Measurements from ENCODE around the gene SLC39A7. TPM values are rescaled to one million over a fixed set of nuclear protein-coding genes. Genes with fewer than 3 reads are reported as not detected.
A peak's percentile ranks its signal among the peaks of the same experiment; 100 is the strongest.

SLC39A7 gene
- total and polyA plus RNA-seq, 2 of the 13 experiments (the other 11 are each of a cell fraction or from before 2014, with no cell fraction given): 142 to 229 TPM

DNA sequence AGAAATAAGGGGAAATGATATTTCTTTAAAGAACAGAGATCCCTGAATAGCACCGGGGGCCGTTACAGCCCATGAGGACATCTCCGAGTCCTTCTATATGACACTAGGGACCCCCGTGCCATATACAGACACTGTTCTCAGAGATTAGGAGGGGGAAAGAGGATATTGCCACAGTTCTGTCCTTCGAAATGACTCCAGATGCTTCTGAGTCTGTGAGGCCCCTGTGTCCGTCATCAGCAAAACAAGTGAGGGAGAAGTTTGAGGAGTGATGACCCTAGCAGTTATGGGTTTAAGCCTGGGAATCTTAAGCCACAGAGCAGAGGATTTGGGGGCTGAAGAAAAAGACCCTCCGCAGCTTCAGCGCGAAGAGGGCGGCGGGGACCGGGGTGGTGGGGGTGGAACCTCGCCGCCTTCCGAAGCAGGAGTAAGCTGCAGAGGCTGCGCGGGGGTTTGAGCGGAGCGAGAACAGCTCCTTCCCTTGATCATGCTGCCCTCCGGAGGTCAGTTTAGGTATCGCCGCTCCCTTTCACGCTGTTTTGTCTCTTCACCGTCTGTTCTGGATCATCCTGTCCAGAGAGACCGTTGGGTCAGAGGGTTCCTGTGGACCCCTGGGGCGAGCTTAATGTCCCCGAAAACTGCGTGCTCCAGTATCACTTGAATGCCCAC lies 47.4 kb downstream of the SLC39A7 start (continued):
- TF ChIP-seq AGO1 (IDR thresholded peaks at IDR 0.05; ENCODE audit: low read depth, low read length, poor library complexity, severe bottlenecking): no peak
- TF ChIP-seq NFKB2 (CRISPR knock-in tag; IDR thresholded peaks at IDR 0.05; ENCODE audit: borderline replicate concordance): no peak
- no peak for TF ChIP-seq ZNF703 (CRISPR knock-in tag; IDR thresholded peaks at IDR 0.05; ENCODE audit: borderline replicate concordance)
- no peak for TF ChIP-seq RBAK (CRISPR knock-in tag; IDR thresholded peaks at IDR 0.05)
- TF ChIP-seq, protein P1, sequence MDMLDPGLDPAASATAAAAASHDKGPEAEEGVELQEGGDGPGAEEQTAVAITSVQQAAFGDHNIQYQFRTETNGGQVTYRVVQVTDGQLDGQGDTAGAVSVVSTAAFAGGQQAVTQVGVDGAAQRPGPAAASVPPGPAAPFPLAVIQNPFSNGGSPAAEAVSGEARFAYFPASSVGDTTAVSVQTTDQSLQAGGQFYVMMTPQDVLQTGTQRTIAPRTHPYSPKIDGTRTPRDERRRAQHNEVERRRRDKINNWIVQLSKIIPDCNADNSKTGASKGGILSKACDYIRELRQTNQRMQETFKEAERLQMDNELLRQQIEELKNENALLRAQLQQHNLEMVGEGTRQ (IDR thresholded peaks at IDR 0.05; ENCODE audit: low read depth, low read length): no peak
- TF ChIP-seq, protein P1 (CRISPR knock-in tag; IDR thresholded peaks at IDR 0.05; ENCODE audit: borderline replicate concordance): no peak
- no peak for TF ChIP-seq TAF15 (IDR thresholded peaks at IDR 0.05; ENCODE audit: low read depth, low read length, poor library complexity, severe bottlenecking)
- TF ChIP-seq ZNF737 (CRISPR knock-in tag; IDR thresholded peaks at IDR 0.05; ENCODE audit: borderline replicate concordance): no peak
- no peak for TF ChIP-seq NBN (conservative IDR thresholded peaks at IDR 0.05)
- TF ChIP-seq, protein P2, sequence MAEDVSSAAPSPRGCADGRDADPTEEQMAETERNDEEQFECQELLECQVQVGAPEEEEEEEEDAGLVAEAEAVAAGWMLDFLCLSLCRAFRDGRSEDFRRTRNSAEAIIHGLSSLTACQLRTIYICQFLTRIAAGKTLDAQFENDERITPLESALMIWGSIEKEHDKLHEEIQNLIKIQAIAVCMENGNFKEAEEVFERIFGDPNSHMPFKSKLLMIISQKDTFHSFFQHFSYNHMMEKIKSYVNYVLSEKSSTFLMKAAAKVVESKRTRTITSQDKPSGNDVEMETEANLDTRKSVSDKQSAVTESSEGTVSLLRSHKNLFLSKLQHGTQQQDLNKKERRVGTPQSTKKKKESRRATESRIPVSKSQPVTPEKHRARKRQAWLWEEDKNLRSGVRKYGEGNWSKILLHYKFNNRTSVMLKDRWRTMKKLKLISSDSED (CRISPR knock-in tag; IDR thresholded peaks at IDR 0.05): no peak
- peak; percentile 15; the same call in 1 of the 2 replicates for TF ChIP-seq SIN3B (IDR thresholded peaks at IDR 0.05; ENCODE audit: low read length)
- peak; percentile 67 for TF ChIP-seq SAP130 (CRISPR knock-in tag; IDR thresholded peaks at IDR 0.05; ENCODE audit: low read depth)
- no peak for TF ChIP-seq MAF1 (CRISPR knock-in tag; IDR thresholded peaks at IDR 0.05; ENCODE audit: borderline replicate concordance)
- TF ChIP-seq PITX1 (CRISPR knock-in tag; IDR thresholded peaks at IDR 0.05): no peak
- no peak for TF ChIP-seq ZNF841 (CRISPR knock-in tag; IDR thresholded peaks at IDR 0.05; ENCODE audit: borderline replicate concordance)
- no peak for TF ChIP-seq ZSCAN5A (CRISPR knock-in tag; IDR thresholded peaks at IDR 0.05; ENCODE audit: borderline replicate concordance)
- TF ChIP-seq ZNF766 (CRISPR knock-in tag; IDR thresholded peaks at IDR 0.05; ENCODE audit: borderline replicate concordance): no peak
- no peak for TF ChIP-seq ZNF510 (CRISPR knock-in tag; IDR thresholded peaks at IDR 0.05; ENCODE audit: low read depth)
- peak; percentile 97 for TF ChIP-seq STAG1 (CRISPR knock-in tag; IDR thresholded peaks at IDR 0.05)
- TF ChIP-seq, protein P3, sequence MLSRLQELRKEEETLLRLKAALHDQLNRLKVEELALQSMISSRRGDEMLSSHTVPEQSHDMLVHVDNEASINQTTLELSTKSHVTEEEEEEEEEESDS (CRISPR knock-in tag; IDR thresholded peaks at IDR 0.05; ENCODE audit: borderline replicate concordance): no peak
- no peak for TF ChIP-seq REST (IDR thresholded peaks at IDR 0.05; ENCODE audit: borderline replicate concordance in 1 of 2, low read depth in 1 of 2, low read length in 2 of 2)
- no peak for TF ChIP-seq POLR2AphosphoS2 (IDR thresholded peaks at IDR 0.05; ENCODE audit: low read depth, low read length)
